HepG2 (cell line): ENCODE data around the gene ST6GALNAC3. TPM values are rescaled to one million over a fixed set of nuclear protein-coding genes. Genes with fewer than 3 reads are reported as not detected.
"Not testable (repeated sequence)": the region's sequence is repeated elsewhere in the genome, so short reads cannot be mapped to it uniquely, and the experiment has no call there.

ENCODE experiments used
- ATAC-seq: fragments of 200-7000 bp; cut with Tn5 transposase; 3 replicates; pipeline ENCODE4 v1.9.1; 2020; ENCODE audit warnings: mild to moderate bottlenecking, moderate library complexity
- BruUV-seq: library from RNA; stranded (reverse); fragments of 400-500 nt; replicated peaks from 2 replicates; lab custom pipeline; 2021; lab: Mats Ljungman, UMichigan
- CTCF ChIA-PET: fragments of 300-600 bp; formaldehyde crosslinking; extraction: SDS; loops from one replicate; lab custom pipeline; 2021; ENCODE audit warnings: low total read pairs, inconsistent platforms, low intra/inter-chr PET ratio; lab: Yijun Ruan, JAX
- POLR2A ChIA-PET: fragments of 350-600 bp; sonication (Branson Sonifier 250); formaldehyde crosslinking; loops from one replicate; lab custom pipeline; 2020; ENCODE audit warnings: antibody characterized with exemption, inconsistent platforms; lab: Yijun Ruan, JAX
- DNase-seq: peaks from one replicate; pipeline ENCODE4 v3.0.0-alpha.2; 2015; ENCODE audit warnings: low spot score
- FAIRE-seq: peaks from 3 replicates; lab custom pipeline; 2011; peaks lifted over from hg19 to GRCh38; lab: Jason Lieb, UNC
- H2AFZ ChIP-seq: one replicate; pipeline ENCODE4 v1.6.1; 2011; ENCODE audit warnings: low read length, inconsistent platforms
- H3K27ac ChIP-seq: fragments of 300-600 bp; 3 replicates; pipeline ENCODE4 v1.8.0; 2011; ENCODE audit warnings: mixed run types, mild to moderate bottlenecking, mixed read lengths, low read length, inconsistent platforms; ENCODE audit not compliant: insufficient read depth; ENCODE audit errors: extremely low read length
- H3K27me3 ChIP-seq, 2 experiments: fragments of 200-600 bp in 1 of 2; 2 replicates in 1 of 2; 3 replicates in 1 of 2; pipeline versions ENCODE4 v1.6.0 to v1.8.0; 2011; ENCODE audit warnings: low read length in 2 of 2, mild to moderate bottlenecking in 2 of 2, moderate library complexity in 2 of 2, inconsistent platforms in 1 of 2; ENCODE audit not compliant: insufficient read depth in 2 of 2, control insufficient read depth in 1 of 2
- H3K36me3 ChIP-seq, 2 experiments: fragments of 200-600 bp in 1 of 2; replicated peaks in 1 of 2; 2 replicates in 1 of 2; 3 replicates in 1 of 2; pipeline versions ENCODE4 v1.5.1 to v1.8.0; 2011; ENCODE audit warnings: low read length in 2 of 2, inconsistent platforms in 1 of 2; ENCODE audit not compliant: insufficient read depth in 2 of 2, control insufficient read depth in 1 of 2
- H3K4me1 ChIP-seq: 2 replicates; pipeline ENCODE4 v1.5.1; 2012; ENCODE audit warnings: low read length, inconsistent platforms; ENCODE audit not compliant: insufficient read depth
- H3K4me2 ChIP-seq: 2 replicates; pipeline ENCODE4 v1.6.0; 2011; ENCODE audit warnings: low read depth, low read length, inconsistent platforms
- H3K4me3 ChIP-seq, 3 experiments: fragments of 200-600 bp in 1 of 3; sonication (generic), shearing (Covaris generic) in 1 of 3; replicated peaks in 1 of 3; 2 replicates each; pipeline ENCODE4 v1.5.1; 2011 to 2016; ENCODE audit warnings: low read length in 3 of 3, inconsistent platforms in 2 of 3, low read depth in 2 of 3, mild to moderate bottlenecking in 2 of 3, control low read depth in 1 of 3, mixed read lengths in 1 of 3; ENCODE audit not compliant: insufficient read depth in 1 of 3
- H3K79me2 ChIP-seq: one replicate; pipeline ENCODE4 v1.6.1; 2011; ENCODE audit warnings: low read length, inconsistent platforms; ENCODE audit not compliant: insufficient read depth
- H3K9ac ChIP-seq: 2 replicates; pipeline ENCODE4 v1.6.0; 2011; ENCODE audit warnings: mild to moderate bottlenecking, low read depth, low read length, inconsistent platforms; ENCODE audit not compliant: insufficient read depth
- H3K9me3 ChIP-seq: 2 replicates; pipeline ENCODE4 v1.5.1; 2012; ENCODE audit warnings: mild to moderate bottlenecking, low read length
- H4K20me1 ChIP-seq: 2 replicates; pipeline ENCODE4 v1.6.0; 2011; ENCODE audit warnings: inconsistent platforms, mild to moderate bottlenecking, low read length, moderate library complexity; ENCODE audit not compliant: insufficient read depth
- ADNP ChIP-seq: sonication (generic); formaldehyde crosslinking; IDR thresholded peaks from 2 replicates; pipeline ENCODE4 v1.4.0; 2020; ENCODE audit warnings: missing genetic modification reagents
- CBX5 ChIP-seq: sonication (generic); formaldehyde crosslinking; IDR thresholded peaks from 2 replicates; pipeline ENCODE4 v1.4.0; 2020; ENCODE audit warnings: missing genetic modification reagents, borderline replicate concordance
- NFKBIZ ChIP-seq: IDR thresholded peaks from 2 replicates; pipeline ENCODE4 v1.6.1; 2018; ENCODE audit warnings: missing genetic modification reagents, missing compliant biosample characterization
- PBX3 ChIP-seq: sonication (generic); formaldehyde crosslinking; IDR thresholded peaks from 2 replicates; pipeline ENCODE4 v1.8.1; 2023; ENCODE audit warnings: missing genetic modification reagents, inconsistent platforms, borderline replicate concordance
- SALL2 ChIP-seq: sonication (generic); formaldehyde crosslinking; IDR thresholded peaks from 2 replicates; pipeline ENCODE4 v1.8.1; 2023; ENCODE audit warnings: mild to moderate bottlenecking, missing genetic modification reagents, inconsistent platforms
- SAP130 ChIP-seq: IDR thresholded peaks from 2 replicates; pipeline ENCODE4 v1.6.1; 2016; ENCODE audit warnings: low read depth
- SMYD3 ChIP-seq: sonication (generic); formaldehyde crosslinking; IDR thresholded peaks from 2 replicates; pipeline ENCODE4 v1.8.1; 2023; ENCODE audit warnings: mild to moderate bottlenecking, missing genetic modification reagents
- TAF15 ChIP-seq: fragments of 200-400 bp; formaldehyde crosslinking; IDR thresholded peaks from one replicate; pipeline ENCODE4 v1.6.1; 2018; ENCODE audit warnings: mild to moderate bottlenecking, low read depth, low read length; ENCODE audit not compliant: poor library complexity, severe bottlenecking
- TEAD2 ChIP-seq: sonication (generic); formaldehyde crosslinking; IDR thresholded peaks from 2 replicates; pipeline ENCODE4 v1.9.0; 2021; ENCODE audit warnings: missing genetic modification reagents
- ZFY ChIP-seq: sonication (generic); formaldehyde crosslinking; IDR thresholded peaks from 2 replicates; pipeline ENCODE4 v1.4.0; 2020; ENCODE audit warnings: missing genetic modification reagents
- ZNF510 ChIP-seq: sonication (generic); formaldehyde crosslinking; IDR thresholded peaks from 2 replicates; pipeline ENCODE4 v1.4.0; 2020; ENCODE audit warnings: low read depth, mild to moderate bottlenecking, missing genetic modification reagents
- ZNF841 ChIP-seq: sonication (generic); formaldehyde crosslinking; IDR thresholded peaks from 2 replicates; pipeline ENCODE4 v1.8.1; 2023; ENCODE audit warnings: missing genetic modification reagents, borderline replicate concordance
- WGBS: methylation state at CpG from one replicate; pipeline ENCODE4 v1.1.6; 2017; ENCODE audit warnings: low lambda C conversion rate; 5-methylcytosine and 5-hydroxymethylcytosine counted together
- in situ Hi-C: cut with HindIII; loops from 2 replicates; pipeline ENCODE4 v1.10.0; 2017; ENCODE audit warnings: low pct_unique_long_range_greater_than_20kb; ENCODE audit not compliant: extremely low pct_ligation_motif_present
- intact Hi-C: fragments of 100-400 bp; cut with micrococcal nuclease; formaldehyde crosslinking; loops from one replicate; pipeline ENCODE4 v1.10.0; 2022; ENCODE audit not compliant: unreplicated experiment
- polyA plus RNA-seq, 8 experiments: library from polyadenylated mRNA; depleted of rRNA in 3 of 8; stranded (reverse) in 7 of 8; unstranded in 1 of 8; fragments of >200 nt; fragmentation: Illumina TruSeq in 4 of 8; extraction: Trizol in 4 of 8; gene quantifications; 2 replicates each; pipeline versions ENCODE4 v1.2.1 to v1.2.3, GENCODE V29; 2011 to 2016; ENCODE audit warnings: low read depth in 4 of 8, missing spikeins in 1 of 8, mixed read lengths in 1 of 8; ENCODE audit not compliant: insufficient read depth in 1 of 8
- total RNA-seq, 5 experiments: library from RNA; depleted of rRNA; stranded (reverse); fragments of >200 nt; fragmentation: Illumina TruSeq; extraction: Trizol; gene quantifications; 2 replicates each; pipeline ENCODE4 v1.2.3, GENCODE V29; 2016; ENCODE audit warnings: low read depth in 1 of 5
- TF ChIP-seq, protein P1 (sequence below): sonication (generic); formaldehyde crosslinking; IDR thresholded peaks from 2 replicates; pipeline ENCODE4 v1.4.0; 2020; ENCODE audit warnings: missing genetic modification reagents
- TF ChIP-seq, protein P2 (sequence below): IDR thresholded peaks from 2 replicates; pipeline ENCODE4 v1.6.1; 2012; ENCODE audit warnings: low read depth, low read length, improper control_type of control experiment

Gene ST6GALNAC3
- total and polyA plus RNA-seq, 2 of the 13 experiments (the other 11 are each of a cell fraction or from before 2014, with no cell fraction given) = not detected

GRCh38 chr1:76110666-76111065 lies 36.1 kb downstream of the ST6GALNAC3 start:
- Histone ChIP-seq H4K20me1 (no peaks in the 10 kb centered on the region), H3K4me2 (no peak overlapping the region), H3K4me1 (no peaks in the 10 kb centered on the region), H2AFZ (no peak overlapping the region), H3K27ac (no peak overlapping the region), H3K9ac (no peak overlapping the region), H3K4me3 (no peak overlapping the region), H3K79me2 (no peaks in the 10 kb centered on the region), H3K9me3 (no peaks in the 10 kb centered on the region), H3K36me3 (no peaks in the 10 kb centered on the region), H3K27me3 (no peaks in the 10 kb centered on the region)
- CTCF ChIA-PET = no interaction called here
- TF ChIP-seq NFKBIZ (CRISPR knock-in tag) (no peak), ZFY (CRISPR knock-in tag) (no peak), ADNP (CRISPR knock-in tag) (no peak), CBX5 (CRISPR knock-in tag) (no peak), TEAD2 (CRISPR knock-in tag) (no peak), SAP130 (CRISPR knock-in tag) (no peak), SMYD3 (no peak), PBX3 (CRISPR knock-in tag) (no peak), ZNF841 (CRISPR knock-in tag) (no peak), ZNF510 (CRISPR knock-in tag) (no peak), SALL2 (CRISPR knock-in tag) (no peak), TAF15 (no peak)
- TF ChIP-seq, protein P1, sequence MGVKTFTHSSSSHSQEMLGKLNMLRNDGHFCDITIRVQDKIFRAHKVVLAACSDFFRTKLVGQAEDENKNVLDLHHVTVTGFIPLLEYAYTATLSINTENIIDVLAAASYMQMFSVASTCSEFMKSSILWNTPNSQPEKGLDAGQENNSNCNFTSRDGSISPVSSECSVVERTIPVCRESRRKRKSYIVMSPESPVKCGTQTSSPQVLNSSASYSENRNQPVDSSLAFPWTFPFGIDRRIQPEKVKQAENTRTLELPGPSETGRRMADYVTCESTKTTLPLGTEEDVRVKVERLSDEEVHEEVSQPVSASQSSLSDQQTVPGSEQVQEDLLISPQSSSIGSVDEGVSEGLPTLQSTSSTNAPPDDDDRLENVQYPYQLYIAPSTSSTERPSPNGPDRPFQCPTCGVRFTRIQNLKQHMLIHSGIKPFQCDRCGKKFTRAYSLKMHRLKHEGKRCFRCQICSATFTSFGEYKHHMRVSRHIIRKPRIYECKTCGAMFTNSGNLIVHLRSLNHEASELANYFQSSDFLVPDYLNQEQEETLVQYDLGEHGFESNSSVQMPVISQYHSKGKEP = no peak
- TF ChIP-seq, protein P2, sequence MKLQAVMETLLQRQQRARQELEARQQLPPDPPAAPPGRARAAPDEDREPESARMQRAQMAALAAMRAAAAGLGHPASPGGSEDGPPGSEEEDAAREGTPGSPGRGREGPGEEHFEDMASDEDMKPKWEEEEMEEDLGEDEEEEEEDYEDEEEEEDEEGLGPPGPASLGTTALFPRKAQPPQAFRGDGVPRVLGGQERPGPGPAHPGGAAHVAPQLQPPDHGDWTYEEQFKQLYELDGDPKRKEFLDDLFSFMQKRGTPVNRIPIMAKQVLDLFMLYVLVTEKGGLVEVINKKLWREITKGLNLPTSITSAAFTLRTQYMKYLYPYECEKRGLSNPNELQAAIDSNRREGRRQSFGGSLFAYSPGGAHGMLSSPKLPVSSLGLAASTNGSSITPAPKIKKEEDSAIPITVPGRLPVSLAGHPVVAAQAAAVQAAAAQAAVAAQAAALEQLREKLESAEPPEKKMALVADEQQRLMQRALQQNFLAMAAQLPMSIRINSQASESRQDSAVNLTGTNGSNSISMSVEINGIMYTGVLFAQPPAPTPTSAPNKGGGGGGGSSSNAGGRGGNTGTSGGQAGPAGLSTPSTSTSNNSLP = no peak
- FAIRE-seq = no peak
- intact Hi-C loops = no loop called here
- POLR2A ChIA-PET = no interaction called here
- BruUV-seq = no TSS peak
- no peak for DNase-seq
- in situ Hi-C loops = no loop called here
- ATAC-seq = no peak
- WGBS = 3% methylated on average over 1 of the region's 1 CpG

- DNase-seq, FAIRE-seq, H4K20me1 ChIP-seq, ATAC-seq, POLR2A ChIA-PET, H3K4me1 ChIP-seq, in situ Hi-C loops, BruUV-seq, H3K27ac ChIP-seq, CTCF ChIA-PET, H3K4me2 ChIP-seq, H3K36me3 ChIP-seq, H3K9ac ChIP-seq, H3K4me3 ChIP-seq, H3K9me3 ChIP-seq, H2AFZ ChIP-seq, H3K27me3 ChIP-seq, intact Hi-C loops, H3K79me2 ChIP-seq: not testable (repeated sequence)
- 83% methylated on average over 7 of the region's 35 CpGs for WGBS
Observed at GRCh38 chr1:76112321-76112720, 37.8 kb downstream of the ST6GALNAC3 start.
